Measurements from ENCODE around the gene POLDIP2. TPM values are rescaled to one million over a fixed set of nuclear protein-coding genes. Genes with fewer than 3 reads are reported as not detected.

Gene POLDIP2
- total RNA-seq, 2 experiments from 2014 or later = 88.8 to 89.2 TPM

DNA sequence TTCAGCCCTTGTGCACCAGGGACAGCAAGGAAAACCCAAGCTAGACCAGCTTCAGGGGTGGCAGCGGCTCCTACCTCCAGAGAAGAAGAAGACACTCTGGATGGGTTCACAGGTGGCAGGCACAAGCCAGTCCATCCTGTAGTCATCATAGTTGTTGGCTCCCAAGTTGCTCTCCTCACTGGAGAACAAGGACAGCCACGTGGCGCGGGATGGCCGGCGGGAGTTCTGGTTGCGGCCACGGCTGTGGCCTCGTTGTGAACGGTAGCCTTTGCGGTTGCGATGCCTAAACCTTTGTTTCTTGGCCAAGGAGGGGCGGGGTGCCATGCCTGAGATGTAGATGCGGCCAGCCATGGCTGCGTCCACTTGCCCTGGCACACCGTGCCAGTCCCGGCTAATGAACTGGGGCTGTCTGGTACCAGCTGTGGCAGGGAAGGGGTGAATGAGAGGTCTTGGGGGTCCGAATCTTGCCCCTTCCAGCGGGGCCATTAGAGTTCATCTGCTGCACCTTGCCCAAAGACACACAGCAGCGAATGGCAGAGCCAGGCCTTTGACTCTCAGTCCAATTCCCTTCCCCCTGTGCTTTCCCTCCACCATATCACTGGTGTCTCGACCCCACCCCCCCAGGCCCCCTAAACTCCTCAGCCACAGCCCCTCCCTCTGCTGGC is 10.4 kb upstream of the POLDIP2 start:
- H3K4me2 ChIP-seq (ENCODE audit: low read length) = no peak overlapping the region
- H2AFZ ChIP-seq (ENCODE audit: low read length) = no peak overlapping the region
- DNase-seq (ENCODE audit: low spot score) = no peak
- H3K4me1 ChIP-seq (ENCODE audit: insufficient read depth, low read length, poor library complexity, severe bottlenecking) = peaks cover 12% of the 10 kb centered on the region
- ChIA-PET POLR2A (interaction anchor here (0.9 kb wide), 1 partner anchor 9 kb away, joined by 3 read pairs; no protein-coding TSS in a partner anchor), CTCF (ENCODE audit: unreplicated experiment) (no interaction called here)
- H3K27ac ChIP-seq (ENCODE audit: low read depth, low read length, poor library complexity, severe bottlenecking) = no peak overlapping the region
- H3K9me3 ChIP-seq (ENCODE audit: low read length) = no peaks in the 10 kb centered on the region
- no peaks in the 10 kb centered on the region for H3K79me2 ChIP-seq (ENCODE audit: insufficient read depth, low read depth, low read length)
- no peak overlapping the region for H3K4me3 ChIP-seq (ENCODE audit: low read depth, low read length, poor library complexity, severe bottlenecking)
- no peaks in the 10 kb centered on the region for H3K9me2 ChIP-seq (ENCODE audit: insufficient read depth, low read length)
- TF ChIP-seq EZH2phosphoT487 (IDR thresholded peaks at IDR 0.05; ENCODE audit: borderline replicate concordance, low read depth, low read length) = no peak
- TF ChIP-seq, protein P1, sequence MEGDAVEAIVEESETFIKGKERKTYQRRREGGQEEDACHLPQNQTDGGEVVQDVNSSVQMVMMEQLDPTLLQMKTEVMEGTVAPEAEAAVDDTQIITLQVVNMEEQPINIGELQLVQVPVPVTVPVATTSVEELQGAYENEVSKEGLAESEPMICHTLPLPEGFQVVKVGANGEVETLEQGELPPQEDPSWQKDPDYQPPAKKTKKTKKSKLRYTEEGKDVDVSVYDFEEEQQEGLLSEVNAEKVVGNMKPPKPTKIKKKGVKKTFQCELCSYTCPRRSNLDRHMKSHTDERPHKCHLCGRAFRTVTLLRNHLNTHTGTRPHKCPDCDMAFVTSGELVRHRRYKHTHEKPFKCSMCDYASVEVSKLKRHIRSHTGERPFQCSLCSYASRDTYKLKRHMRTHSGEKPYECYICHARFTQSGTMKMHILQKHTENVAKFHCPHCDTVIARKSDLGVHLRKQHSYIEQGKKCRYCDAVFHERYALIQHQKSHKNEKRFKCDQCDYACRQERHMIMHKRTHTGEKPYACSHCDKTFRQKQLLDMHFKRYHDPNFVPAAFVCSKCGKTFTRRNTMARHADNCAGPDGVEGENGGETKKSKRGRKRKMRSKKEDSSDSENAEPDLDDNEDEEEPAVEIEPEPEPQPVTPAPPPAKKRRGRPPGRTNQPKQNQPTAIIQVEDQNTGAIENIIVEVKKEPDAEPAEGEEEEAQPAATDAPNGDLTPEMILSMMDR (conservative IDR thresholded peaks at IDR 0.05; ENCODE audit: low read length) = no peak
- no peaks in the 10 kb centered on the region for H4K20me1 ChIP-seq (ENCODE audit: insufficient read depth, low read length)
- BruUV-seq (replicated peaks) = no TSS peak
- intact Hi-C loops (cut with micrococcal nuclease; ENCODE audit: unreplicated experiment) = no loop called here
- H3K36me3 ChIP-seq (ENCODE audit: insufficient read depth, low read length) = peaks cover 10% of the 10 kb centered on the region; the same call in 1 of the 2 replicates

DNA sequence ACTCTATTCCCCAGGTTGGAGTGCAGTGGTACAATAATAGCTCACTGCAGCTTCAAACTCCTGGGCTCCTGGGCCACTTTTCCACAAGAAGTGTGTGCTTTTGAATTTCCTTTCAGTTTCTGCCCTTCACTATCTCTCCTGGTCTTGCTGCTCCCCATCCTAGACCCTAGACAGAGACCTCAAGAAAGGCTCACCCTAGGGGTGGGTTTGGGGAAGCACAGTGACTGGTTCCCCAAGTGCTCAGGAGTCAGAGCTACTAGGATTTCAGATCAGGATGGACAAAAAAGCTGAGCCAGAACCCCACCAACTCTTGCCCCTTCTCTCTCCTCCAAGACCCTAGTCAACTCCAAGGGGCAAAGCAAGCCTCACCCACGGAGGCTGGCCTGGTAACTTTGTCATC is 9.3 kb upstream of the POLDIP2 start:
- peaks cover 5% of the 10 kb centered on the region for H3K4me1 ChIP-seq (ENCODE audit: insufficient read depth, low read length, poor library complexity, severe bottlenecking)
- no peaks in the 10 kb centered on the region for H3K79me2 ChIP-seq (ENCODE audit: insufficient read depth, low read depth, low read length)
- ChIA-PET POLR2A (interaction anchor here (0.9 kb wide), 2 partner anchors 8 kb away, joined by 3 to 6 read pairs; no protein-coding TSS in a partner anchor), CTCF (ENCODE audit: unreplicated experiment) (no interaction called here)
- TF ChIP-seq EZH2phosphoT487 (IDR thresholded peaks at IDR 0.05; ENCODE audit: borderline replicate concordance, low read depth, low read length) = no peak
- TF ChIP-seq, protein P1 (conservative IDR thresholded peaks at IDR 0.05; ENCODE audit: low read length) = peak; percentile 53
- H3K9me2 ChIP-seq (ENCODE audit: insufficient read depth, low read length) = no peaks in the 10 kb centered on the region
- no peak overlapping the region for H3K4me2 ChIP-seq (ENCODE audit: low read length)
- H2AFZ ChIP-seq (ENCODE audit: low read length) = no peak overlapping the region
- no peak overlapping the region for H3K4me3 ChIP-seq (ENCODE audit: low read depth, low read length, poor library complexity, severe bottlenecking)
- H3K27ac ChIP-seq (ENCODE audit: low read depth, low read length, poor library complexity, severe bottlenecking) = no peak overlapping the region
- peaks cover 19% of the 10 kb centered on the region; the same call in 1 of the 2 replicates for H3K36me3 ChIP-seq (ENCODE audit: insufficient read depth, low read length)
- H3K9me3 ChIP-seq (ENCODE audit: low read length) = no peaks in the 10 kb centered on the region
- intact Hi-C loops (cut with micrococcal nuclease; ENCODE audit: unreplicated experiment) = no loop called here
- H4K20me1 ChIP-seq (ENCODE audit: insufficient read depth, low read length) = no peaks in the 10 kb centered on the region
- peak; percentile 25 for DNase-seq (ENCODE audit: low spot score)
- BruUV-seq (replicated peaks) = no TSS peak

DNA sequence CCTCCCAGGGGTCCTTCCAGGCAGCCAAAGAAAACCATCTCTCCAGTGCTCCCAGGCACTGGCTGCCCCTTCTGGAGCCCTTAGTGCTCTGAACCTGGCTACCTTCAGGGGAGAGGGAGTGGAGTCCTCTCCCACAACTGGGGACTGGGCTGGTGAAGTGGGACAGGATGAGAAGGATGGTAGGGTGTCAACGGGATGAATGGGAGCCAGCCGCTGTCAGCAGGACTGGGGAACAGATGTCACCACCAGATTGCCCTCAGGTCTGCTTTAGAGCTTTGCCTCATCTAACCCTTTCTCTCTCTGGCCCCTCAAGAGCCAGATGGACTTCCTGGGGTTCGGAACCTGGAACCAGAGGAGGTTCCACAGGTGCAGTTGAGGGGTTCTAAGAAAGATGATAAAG is 8.2 kb upstream of the POLDIP2 start:
- Histone ChIP-seq H3K27ac (ENCODE audit: low read depth, low read length, poor library complexity, severe bottlenecking) (no peak overlapping the region), H3K9me3 (ENCODE audit: low read length) (no peaks in the 10 kb centered on the region), H3K4me2 (ENCODE audit: low read length) (no peak overlapping the region), H3K4me3 (ENCODE audit: low read depth, low read length, poor library complexity, severe bottlenecking) (no peak overlapping the region), H2AFZ (ENCODE audit: low read length) (no peak overlapping the region), H3K36me3 (ENCODE audit: insufficient read depth, low read length) (peaks cover 30% of the 10 kb centered on the region), H3K79me2 (ENCODE audit: insufficient read depth, low read depth, low read length) (no peaks in the 10 kb centered on the region), H4K20me1 (ENCODE audit: insufficient read depth, low read length) (no peaks in the 10 kb centered on the region), H3K9me2 (ENCODE audit: insufficient read depth, low read length) (no peaks in the 10 kb centered on the region), H3K4me1 (ENCODE audit: insufficient read depth, low read length, poor library complexity, severe bottlenecking) (no peaks in the 10 kb centered on the region)
- POLR2A ChIA-PET = no interaction called here
- TF ChIP-seq EZH2phosphoT487 (IDR thresholded peaks at IDR 0.05; ENCODE audit: borderline replicate concordance, low read depth, low read length) = no peak
- TF ChIP-seq, protein P1 (conservative IDR thresholded peaks at IDR 0.05; ENCODE audit: low read length) = no peak
- no TSS peak for BruUV-seq (replicated peaks)
- DNase-seq (ENCODE audit: low spot score) = no peak
- intact Hi-C loops (cut with micrococcal nuclease; ENCODE audit: unreplicated experiment) = no loop called here
- CTCF ChIA-PET (ENCODE audit: unreplicated experiment) = no interaction called here

All from OCI-LY7 (cell line).